Measurements from ENCODE around the gene DYRK4.

DNA sequence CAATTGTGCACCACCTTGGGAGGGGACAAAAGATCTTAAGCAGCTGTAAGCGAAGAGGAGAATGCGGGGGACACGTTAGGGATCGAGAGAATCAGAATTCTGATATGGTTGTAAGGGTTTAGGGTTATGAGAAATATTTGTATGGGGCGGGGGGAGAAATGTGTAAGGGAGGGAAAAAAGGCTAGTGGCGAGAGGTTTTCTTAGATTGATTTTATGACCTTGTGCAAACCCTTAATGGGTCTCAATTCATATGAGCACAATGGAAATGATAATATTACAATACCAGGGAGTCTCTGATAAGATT, 87.3 kb downstream of the DYRK4 start:
- TF ChIP-seq POLR2A (IDR thresholded peaks at IDR 0.05; ENCODE audit: low read depth, low read length): no peak
- TF ChIP-seq POLR2AphosphoS5 (IDR thresholded peaks at IDR 0.05; ENCODE audit: low read depth, low read length): no peak
